OCI-LY3 (cell line): ENCODE data around the gene TMEM178B.
"Not testable (repeated sequence)": the region's sequence is repeated elsewhere in the genome, so short reads cannot be mapped to it uniquely, and the experiment has no call there.

Experiments used
- H2AFZ ChIP-seq: fragments of 200-600, 300-600 bp; shearing (Covaris generic); 2 replicates; pipeline ENCODE4 v1.6.0; 2014; ENCODE audit warnings: antibody characterized with exemption, low read depth, low read length
- H3K27ac ChIP-seq: fragments of 200-600, 300-600 bp; sonication (generic); 2 replicates; pipeline ENCODE4 v1.5.1; 2014; ENCODE audit warnings: mild to moderate bottlenecking, low read length, moderate library complexity, mixed read lengths
- H3K27me3 ChIP-seq: fragments of 200-600, 300-600 bp; sonication (generic); 2 replicates; pipeline ENCODE4 v1.6.1; 2014; ENCODE audit warnings: low read depth, low read length, mixed read lengths
- H3K36me3 ChIP-seq: fragments of 200-600, 300-600 bp; sonication (generic); replicated peaks from 2 replicates; pipeline ENCODE3; 2014; ENCODE audit warnings: low read depth, low read length, mixed read lengths
- H3K4me1 ChIP-seq: fragments of 300-600, 200-600 bp; sonication (generic); 2 replicates; pipeline ENCODE4 v1.6.1; 2014; ENCODE audit warnings: low read length, mixed read lengths
- H3K4me2 ChIP-seq: fragments of 200-600, 300-600 bp; sonication (generic); 2 replicates; pipeline ENCODE4 v1.6.1; 2014; ENCODE audit warnings: low read length, mixed read lengths
- H3K4me3 ChIP-seq: fragments of 300-600, 200-600 bp; sonication (generic); 2 replicates; pipeline ENCODE4 v1.5.1; 2014; ENCODE audit warnings: antibody characterized with exemption, mild to moderate bottlenecking, low read length, moderate library complexity
- H3K79me2 ChIP-seq: fragments of 300-600, 200-600 bp; shearing (Covaris generic); 2 replicates; pipeline ENCODE4 v1.6.1; 2014; ENCODE audit warnings: mild to moderate bottlenecking, low read length, mixed read lengths
- H3K9ac ChIP-seq: fragments of 300-600, 200-600 bp; shearing (Covaris generic); 2 replicates; pipeline ENCODE4 v1.6.0; 2014; ENCODE audit warnings: mild to moderate bottlenecking, low read length, moderate library complexity
- H3K9me3 ChIP-seq: fragments of 200-600, 300-600 bp; shearing (Covaris generic); 2 replicates; pipeline ENCODE4 v1.6.1; 2014; ENCODE audit warnings: low read length, mixed read lengths; ENCODE audit not compliant: insufficient read depth
- H4K20me1 ChIP-seq: fragments of 200-600, 300-600 bp; sonication (generic); 2 replicates; pipeline ENCODE4 v1.6.1; 2016; ENCODE audit warnings: low read length, mixed read lengths; ENCODE audit not compliant: insufficient read depth
- CTCF ChIP-seq: fragments of 200-600, 300-600 bp; sonication (generic); IDR thresholded peaks from 2 replicates; pipeline ENCODE4 v1.5.1; 2014; ENCODE audit warnings: antibody characterized with exemption, low read length, low read depth
- EZH2phosphoT487 ChIP-seq: fragments of 200-600 bp; shearing (Covaris generic); IDR thresholded peaks from 2 replicates; pipeline ENCODE4 v1.6.1; 2018; ENCODE audit warnings: antibody characterized with exemption, mixed run types, low read depth

Gene TMEM178B

GRCh38 chr7:141073641-141074161 is at the start of gene TMEM178B:
Gene TMEM178B, plus strand, starts transcription at chr7:141074064.
- H2AFZ ChIP-seq: peak within 1 kb of the TSS; percentile 71
- no peaks in the 10 kb centered on the region for H3K9me3 ChIP-seq
- no peaks in the 10 kb centered on the region for H3K36me3 ChIP-seq
- peaks cover 10% of the 10 kb centered on the region; the same call in 1 of the 2 replicates for H3K4me1 ChIP-seq
- H3K27me3 ChIP-seq: no peaks in the 10 kb centered on the region
- TF ChIP-seq CTCF (no peak), EZH2phosphoT487 (no peak)
- peak within 1 kb of the TSS; percentile 89 for H3K4me2 ChIP-seq
- peak within 1 kb of the TSS; percentile 5; the same call in 1 of the 2 replicates for H3K27ac ChIP-seq
- peaks cover 7% of the 10 kb centered on the region for H3K79me2 ChIP-seq
- peak within 1 kb of the TSS; percentile 76 for H3K9ac ChIP-seq
- peak within 1 kb of the TSS; percentile 81 for H3K4me3 ChIP-seq
- no peaks in the 10 kb centered on the region for H4K20me1 ChIP-seq

- no peaks in the 10 kb centered on the region for H3K79me2 ChIP-seq
- no peaks in the 10 kb centered on the region for H4K20me1 ChIP-seq
- H3K4me2 ChIP-seq: no peak overlapping the region
- no peak overlapping the region for H3K4me3 ChIP-seq
- H3K9me3 ChIP-seq: no peaks in the 10 kb centered on the region
- H3K36me3 ChIP-seq: no peaks in the 10 kb centered on the region
- TF ChIP-seq CTCF: no peak
- TF ChIP-seq EZH2phosphoT487: no peak
- no peak overlapping the region for H2AFZ ChIP-seq
- H3K27ac ChIP-seq: no peak overlapping the region
- no peaks in the 10 kb centered on the region for H3K27me3 ChIP-seq
- no peak overlapping the region for H3K9ac ChIP-seq
- no peaks in the 10 kb centered on the region for H3K4me1 ChIP-seq
Observed at GRCh38 chr7:141024668-141025067, 49.2 kb upstream of the TMEM178B start.

GRCh38 chr7:141027043-141027442 is 46.8 kb upstream of the TMEM178B start:
- no peak overlapping the region for H2AFZ ChIP-seq
- no peaks in the 10 kb centered on the region for H3K4me1 ChIP-seq

GRCh38 chr7:141028767-141029166 is 45.1 kb upstream of the TMEM178B start:
- Histone ChIP-seq H3K27me3 (no peaks in the 10 kb centered on the region; the same call in 1 of the 2 replicates), H3K9me3 (no peaks in the 10 kb centered on the region), H3K79me2 (no peaks in the 10 kb centered on the region), H3K36me3 (no peaks in the 10 kb centered on the region), H3K4me3 (no peak overlapping the region), H4K20me1 (no peaks in the 10 kb centered on the region), H3K4me2 (no peak overlapping the region), H2AFZ (no peak overlapping the region), H3K9ac (no peak overlapping the region), H3K4me1 (no peaks in the 10 kb centered on the region), H3K27ac (no peak overlapping the region)
- TF ChIP-seq CTCF (no peak), EZH2phosphoT487 (no peak)

More at GRCh38 chr7:141027043-141027442, 46.8 kb upstream of the TMEM178B start:
- no peak overlapping the region for H3K4me2 ChIP-seq
- no peaks in the 10 kb centered on the region for H3K9me3 ChIP-seq
- H3K79me2 ChIP-seq: no peaks in the 10 kb centered on the region
- H3K9ac ChIP-seq: no peak overlapping the region
- TF ChIP-seq EZH2phosphoT487 (no peak), CTCF (0 out of 2 replicates have a peak, but pooled peaks have one; percentile 5)
- H3K27ac ChIP-seq: no peak overlapping the region
- no peaks in the 10 kb centered on the region; the same call in 1 of the 2 replicates for H3K27me3 ChIP-seq
- H4K20me1 ChIP-seq: no peaks in the 10 kb centered on the region
- H3K4me3 ChIP-seq: no peak overlapping the region
- H3K36me3 ChIP-seq: no peaks in the 10 kb centered on the region

- H2AFZ ChIP-seq, H3K79me2 ChIP-seq, H3K36me3 ChIP-seq, H3K27me3 ChIP-seq, H3K9ac ChIP-seq, H3K4me1 ChIP-seq, H4K20me1 ChIP-seq, H3K4me2 ChIP-seq, H3K4me3 ChIP-seq, H3K27ac ChIP-seq, H3K9me3 ChIP-seq: not testable (repeated sequence)
Observed at GRCh38 chr7:141032539-141033323, 41.1 kb upstream of the TMEM178B start.

- H4K20me1 ChIP-seq, H3K9ac ChIP-seq, H3K27ac ChIP-seq, H3K79me2 ChIP-seq, H3K4me3 ChIP-seq, H3K27me3 ChIP-seq, H3K4me1 ChIP-seq, H3K9me3 ChIP-seq, H2AFZ ChIP-seq, H3K36me3 ChIP-seq, H3K4me2 ChIP-seq: not testable (repeated sequence)
Observed at GRCh38 chr7:141038100-141038499, 35.8 kb upstream of the TMEM178B start.
